GM23248 (cell line): ENCODE results near the gene GAMT.

Experiments
- EZH2 ChIP-seq: fragments of 200-600 bp; sonication (generic); IDR thresholded peaks from 2 replicates; pipeline ENCODE4 v1.6.1; 2018; ENCODE audit warnings: antibody characterized with exemption, mild to moderate bottlenecking; ENCODE audit not compliant: insufficient read depth, poor library complexity, severe bottlenecking
- EZH2phosphoT487 ChIP-seq: fragments of 200-600 bp; sonication (generic); IDR thresholded peaks from 2 replicates; pipeline ENCODE4 v1.6.1; 2018; ENCODE audit warnings: antibody characterized with exemption, moderate library complexity, mild to moderate bottlenecking, low read depth; ENCODE audit not compliant: insufficient read depth

DNA sequence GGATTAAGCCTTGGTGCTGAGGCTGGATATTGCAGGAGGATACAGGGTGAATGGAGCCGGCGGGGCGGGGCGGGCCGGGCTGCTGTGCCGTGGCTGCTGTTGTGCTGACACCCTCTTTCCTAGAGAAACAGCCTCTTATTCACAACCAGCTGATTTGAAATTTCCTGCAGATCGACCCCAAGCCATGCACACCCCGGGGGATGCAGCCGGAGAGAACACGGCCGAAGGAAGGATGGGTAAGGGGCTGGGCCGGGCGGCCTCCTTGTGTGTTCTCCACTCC is 17.1 kb upstream of the GAMT start:
- no peak for TF ChIP-seq EZH2
- no peak for TF ChIP-seq EZH2phosphoT487
